GM21786 (cell line): ENCODE measurements around the gene STK32B.

Experiments
- ATAC-seq: cut with Tn5 transposase; IDR thresholded peaks from one replicate; pipeline ENCODE4 v1.9.1; 2021; ENCODE audit not compliant: unreplicated experiment

The STK32B gene

GRCh38 chr4:5030221-5030620 lies 21.1 kb upstream of the STK32B start:
- ATAC-seq = no peak

GRCh38 chr4:5030927-5031326 lies 20.4 kb upstream of the STK32B start:
- no peak for ATAC-seq

- no peak for ATAC-seq
Observed at GRCh38 chr4:5032813-5033212, 18.5 kb upstream of the STK32B start.

GRCh38 chr4:5033281-5033841 lies 17.9 kb upstream of the STK32B start:
- no peak for ATAC-seq

- no peak for ATAC-seq
Observed at GRCh38 chr4:5034206-5034605, 17.1 kb upstream of the STK32B start.

GRCh38 chr4:5036239-5036638 lies 15.0 kb upstream of the STK32B start:
- no peak for ATAC-seq

GRCh38 chr4:5037553-5038551 lies 13.4 kb upstream of the STK32B start:
- ATAC-seq = no peak

- no peak for ATAC-seq
Observed at GRCh38 chr4:5039800-5040199, 11.5 kb upstream of the STK32B start.

GRCh38 chr4:5040856-5041620 lies 10.2 kb upstream of the STK32B start:
- no peak for ATAC-seq

- no peak for ATAC-seq
Observed at GRCh38 chr4:5041699-5042098, 9.6 kb upstream of the STK32B start.

GRCh38 chr4:5043579-5043978 lies 7.7 kb upstream of the STK32B start:
- ATAC-seq = no peak

GRCh38 chr4:5044341-5044740 lies 6.9 kb upstream of the STK32B start:
- ATAC-seq = no peak

- ATAC-seq = no peak
Observed at GRCh38 chr4:5045097-5045496, 6.2 kb upstream of the STK32B start.

GRCh38 chr4:5048721-5049120 lies 2.6 kb upstream of the STK32B start:
- no peak for ATAC-seq

GRCh38 chr4:5050520-5051277 lies 581 bp upstream of the STK32B start:
- ATAC-seq = no peak

GRCh38 chr4:5052204-5052702 lies 973 bp downstream of the STK32B start:
- ATAC-seq = no peak

GRCh38 chr4:5052726-5053425 lies 1.6 kb downstream of the STK32B start:
- no peak for ATAC-seq

GRCh38 chr4:5054532-5054931 lies 3.3 kb downstream of the STK32B start:
- ATAC-seq = no peak

GRCh38 chr4:5055411-5055810 lies 4.1 kb downstream of the STK32B start:
- ATAC-seq = no peak

- ATAC-seq = no peak
Observed at GRCh38 chr4:5066101-5066500, 14.8 kb downstream of the STK32B start.
